K562 (cell line): ENCODE measurements around the gene WNT3. TPM values are rescaled to one million over a fixed set of nuclear protein-coding genes. Genes with fewer than 3 reads are reported as not detected.
A peak's percentile ranks its signal among the peaks of the same experiment; 100 is the strongest.

Experiments
- ATAC-seq: fragments of 200-7000 bp; cut with Tn5 transposase; 3 replicates; pipeline ENCODE4 v1.9.1; 2020; ENCODE audit warnings: moderate library complexity
- BruUV-seq: library from RNA; stranded (reverse); fragments of 400-500 nt; replicated peaks from 2 replicates; lab custom pipeline; 2021; lab: Mats Ljungman, UMichigan
- CTCF ChIA-PET: fragments of 300-600 bp; formaldehyde crosslinking; extraction: SDS; loops from one replicate; lab custom pipeline; 2021; ENCODE audit warnings: low intra/inter-chr PET ratio; lab: Yijun Ruan, JAX
- POLR2A ChIA-PET: fragments of 300-600, 350-650 bp; sonication (Branson Sonifier 250); formaldehyde crosslinking; extraction: SDS; loops from one replicate; lab custom pipeline; 2021; ENCODE audit warnings: antibody characterized with exemption, inconsistent platforms; lab: Yijun Ruan, JAX
- DNase-seq, 4 experiments: peaks; one replicate each; pipeline versions ENCODE4 v3.0.0 to v3.0.0-alpha.2; 2011 to 2018; ENCODE audit warnings: low spot score in 3 of 4, mixed read lengths in 3 of 4; ENCODE audit errors: extremely low read depth in 1 of 4
- FAIRE-seq: peaks from 2 replicates; lab custom pipeline; 2011; peaks lifted over from hg19 to GRCh38; lab: Jason Lieb, UNC
- H2AFZ ChIP-seq: 2 replicates; pipeline ENCODE4 v1.6.0; 2011; ENCODE audit warnings: low read depth, low read length, control low read depth, inconsistent platforms
- H3K27ac ChIP-seq: fragments of 200-600 bp; 3 replicates; pipeline ENCODE4 v1.8.0; 2011; ENCODE audit warnings: low read depth, mild to moderate bottlenecking, control low read depth, inconsistent platforms, low read length, moderate library complexity, mixed read lengths; ENCODE audit errors: extremely low read depth
- H3K27me3 ChIP-seq, 2 experiments: fragments of 300-600 bp in 1 of 2; 2 replicates in 1 of 2; 3 replicates in 1 of 2; pipeline versions ENCODE4 v1.6.0 to v1.8.0; 2011; ENCODE audit warnings: inconsistent platforms in 2 of 2, low read length in 2 of 2, mild to moderate bottlenecking in 1 of 2, mixed read lengths in 1 of 2, moderate library complexity in 1 of 2; ENCODE audit not compliant: control insufficient read depth in 2 of 2, insufficient read depth in 2 of 2
- H3K36me3 ChIP-seq: fragments of 300-600 bp; 3 replicates; pipeline ENCODE4 v1.8.0; 2011; ENCODE audit warnings: mild to moderate bottlenecking, low read length, inconsistent platforms; ENCODE audit not compliant: control insufficient read depth, insufficient read depth
- H3K4me1 ChIP-seq, 2 experiments: fragments of 200-600 bp in 1 of 2; replicated peaks in 1 of 2; 2 replicates in 1 of 2; 3 replicates in 1 of 2; pipeline versions ENCODE4 v1.5.1 to v1.8.0; 2011; ENCODE audit warnings: inconsistent platforms in 2 of 2, low read length in 2 of 2, mild to moderate bottlenecking in 1 of 2, mixed read lengths in 1 of 2, moderate library complexity in 1 of 2; ENCODE audit not compliant: control insufficient read depth in 2 of 2, insufficient read depth in 2 of 2
- H3K4me2 ChIP-seq: 2 replicates; pipeline ENCODE4 v1.6.1; 2011; ENCODE audit warnings: low read length, control low read depth, inconsistent platforms, mixed read lengths; ENCODE audit not compliant: insufficient read depth
- H3K4me3 ChIP-seq: fragments of 200-600 bp; sonication (generic), shearing (Covaris generic); 2 replicates; pipeline ENCODE4 v1.5.1; 2016; ENCODE audit warnings: control low read depth, inconsistent platforms
- H3K79me2 ChIP-seq: fragments of 200-600 bp; 3 replicates; pipeline ENCODE4 v1.8.0; 2011; ENCODE audit warnings: low read length, inconsistent platforms; ENCODE audit not compliant: control insufficient read depth, insufficient read depth
- H3K9ac ChIP-seq, 2 experiments: 2 replicates each; pipeline versions ENCODE4 v1.6.0 to v1.6.1; 2011; ENCODE audit warnings: low read depth in 2 of 2, low read length in 2 of 2, control low read depth in 1 of 2, inconsistent platforms in 1 of 2, mild to moderate bottlenecking in 1 of 2, mixed read lengths in 1 of 2; ENCODE audit not compliant: insufficient read depth in 1 of 2
- H3K9me1 ChIP-seq: one replicate; pipeline ENCODE4 v1.6.0; 2011; ENCODE audit warnings: inconsistent platforms, mild to moderate bottlenecking, low read length, moderate library complexity; ENCODE audit not compliant: control insufficient read depth, insufficient read depth
- H3K9me3 ChIP-seq: replicated peaks from 2 replicates; pipeline ENCODE4 v1.5.1; 2011; ENCODE audit warnings: low read depth, low read length, inconsistent platforms; ENCODE audit not compliant: control insufficient read depth, insufficient read depth
- H4K20me1 ChIP-seq: replicated peaks from 2 replicates; pipeline ENCODE4 v1.6.1; 2011; ENCODE audit warnings: low read length, inconsistent platforms, mixed read lengths; ENCODE audit not compliant: control insufficient read depth, insufficient read depth
- ATF1 ChIP-seq, 2 experiments: fragments of 450-650 bp in 1 of 2; IDR thresholded peaks; 2 replicates each; pipeline ENCODE4 v1.6.1; 2016; ENCODE audit warnings: missing compliant biosample characterization in 1 of 2, missing genetic modification characterization in 1 of 2
- CBFA2T3 ChIP-seq: fragments of 450-650 bp; IDR thresholded peaks from 2 replicates; pipeline ENCODE4 v1.6.1; 2017
- FOS ChIP-seq: IDR thresholded peaks from 3 replicates; pipeline ENCODE4 v1.6.1; 2011; ENCODE audit not compliant: insufficient read length; ENCODE audit errors: extremely low read depth
- MLX ChIP-seq, 2 experiments: fragments of 450-650 bp in 1 of 2; sonication (generic) in 1 of 2; formaldehyde crosslinking; conservative IDR thresholded peaks; 2 replicates each; pipeline versions ENCODE4 v1.4.0 to v1.8.1; 2020 to 2022; ENCODE audit warnings: mild to moderate bottlenecking in 1 of 2, missing genetic modification reagents in 1 of 2
- MTA3 ChIP-seq: fragments of 450-650 bp; formaldehyde crosslinking; IDR thresholded peaks from 2 replicates; pipeline ENCODE4 v1.6.1; 2017; ENCODE audit warnings: mild to moderate bottlenecking, borderline replicate concordance
- MYNN ChIP-seq, 2 experiments: sonication (generic); formaldehyde crosslinking in 1 of 2; IDR thresholded peaks; 2 replicates each; pipeline versions ENCODE4 v1.5.0 to v1.6.1; 2016 to 2020; ENCODE audit warnings: antibody characterized with exemption in 1 of 2, missing genetic modification reagents in 1 of 2
- NFYB ChIP-seq: IDR thresholded peaks from 2 replicates; pipeline ENCODE4 v1.6.1; 2011; ENCODE audit warnings: mild to moderate bottlenecking, moderate library complexity; ENCODE audit not compliant: insufficient read length; ENCODE audit errors: extremely low read depth
- PKNOX1 ChIP-seq: fragments of 450-650 bp; IDR thresholded peaks from 2 replicates; pipeline ENCODE4 v1.6.1; 2016
- POLR2B ChIP-seq: fragments of 450-650 bp; IDR thresholded peaks from 2 replicates; pipeline ENCODE4 v1.6.1; 2018; ENCODE audit warnings: low read depth; ENCODE audit not compliant: partially characterized antibody
- ZBTB40 ChIP-seq, 2 experiments: fragments of 450-650 bp in 1 of 2; sonication (generic) in 1 of 2; formaldehyde crosslinking in 1 of 2; IDR thresholded peaks; 2 replicates each; pipeline versions ENCODE4 v1.7.1 to v1.9.0; 2016 to 2022; ENCODE audit warnings: inconsistent platforms in 1 of 2, mild to moderate bottlenecking in 1 of 2, missing genetic modification reagents in 1 of 2
- WGBS: fragments of 100-300 bp; shearing (Covaris generic); methylation state at CpG from one replicate; pipeline ENCODE4 v1.1.6; 2016; ENCODE audit warnings: low coverage, mixed read lengths; ENCODE audit not compliant: insufficient coverage; ENCODE audit errors: missing lambda C conversion rate; 5-methylcytosine and 5-hydroxymethylcytosine counted together
- in situ Hi-C: fragments of 300-500 bp; cut with MboI; formaldehyde crosslinking; loops from 4 replicates; pipeline ENCODE4 v1.15.0; 2018; ENCODE audit warnings: inconsistent platforms, mixed read lengths
- intact Hi-C: fragments of 100-400 bp; cut with micrococcal nuclease; formaldehyde crosslinking; loops from 2 replicates; pipeline ENCODE4 v1.14.2; 2022
- polyA plus RNA-seq, 8 experiments: library from polyadenylated mRNA; depleted of rRNA in 4 of 8; stranded (reverse) in 5 of 8; unstranded in 3 of 8; fragments of >200 nt; fragmentation: Nextera tagmentation in 2 of 8; fragmentation: Illumina TruSeq in 1 of 8; extraction: Ambion mirVana in 2 of 8; extraction: Trizol in 1 of 8; gene quantifications; 2 replicates each; pipeline versions ENCODE4 v1.2.1 to v1.2.3, GENCODE V29; 2011 to 2014; ENCODE audit warnings: inconsistent platforms in 1 of 8, missing spikeins in 1 of 8
- total RNA-seq, 7 experiments: library from RNA; depleted of rRNA in 6 of 7; stranded (reverse); fragments of >200 nt in 6 of 7; fragmentation: Illumina TruSeq in 2 of 7; extraction: Trizol in 2 of 7; gene quantifications; 2 replicates each; pipeline versions ENCODE4 v1.2.1 to v1.2.3, GENCODE V29; 2011 to 2021; ENCODE audit warnings: low replicate concordance in 1 of 7

WNT3 gene
- total and polyA plus RNA-seq, 9 of the 15 experiments (the other 6 are each of a cell fraction or from before 2014, with no cell fraction given), result 1.5 to 6.1 (median 3.3) TPM

GRCh38 chr17:46809110-46809571, 9.4 kb downstream of the WNT3 start:
- CTCF ChIA-PET, result interaction anchor here (0.6 kb wide), 1 partner anchor 703 kb away, joined by 3 read pairs; no protein-coding TSS in a partner anchor
- BruUV-seq, result no TSS peak
- H3K27me3 ChIP-seq, result no peaks in the 10 kb centered on the region
- H3K27ac ChIP-seq, result peak overlapping the region; percentile 39; the same call in 1 of the 3 replicates
- no peaks in the 10 kb centered on the region for H3K9me1 ChIP-seq
- no peaks in the 10 kb centered on the region for H4K20me1 ChIP-seq
- no peaks in the 10 kb centered on the region for H3K79me2 ChIP-seq
- in situ Hi-C loops (loop anchor here (25.0 kb wide), 1 partner anchor 1222 kb away; no protein-coding TSS in a partner anchor), intact Hi-C loops (no loop called here)
- peak; percentile 92 for FAIRE-seq
- WGBS, result 14% methylated on average over 8 of the region's 8 CpGs
- H3K36me3 ChIP-seq, result no peaks in the 10 kb centered on the region
- peak overlapping the region; percentile 48 to 83 for H3K9ac ChIP-seq
- POLR2A ChIA-PET, result interaction anchor here (0.6 to 1.4 kb wide), 5 partner anchors 12 to 64 kb away, joined by 3 to 5 read pairs (median 3); no protein-coding TSS in a partner anchor
- H3K4me1 ChIP-seq, result peaks cover 25 to 36% of the 10 kb centered on the region in 2 experiments
- H3K4me2 ChIP-seq, result peak overlapping the region; percentile 47; the same call in 1 of the 2 replicates
- no peaks in the 10 kb centered on the region for H3K9me3 ChIP-seq
- no peak overlapping the region for H3K4me3 ChIP-seq
- H2AFZ ChIP-seq, result peak overlapping the region; percentile 82
- DNase-seq, result peak; percentile 90 to 95 (median 90)
- ATAC-seq, result peak; percentile 94
- peak; percentile 88 for TF ChIP-seq NFYB
- peak; percentile 21; the same call in 1 of the 2 replicates for TF ChIP-seq MYNN (IDR thresholded peaks at IDR 0.05)
- TF ChIP-seq MYNN (CRISPR knock-in tag; IDR thresholded peaks at IDR 0.05), result no peak
- no peak for TF ChIP-seq MLX (CRISPR knock-in tag; conservative IDR thresholded peaks at IDR 0.05)
- no peak for TF ChIP-seq ATF1 (CRISPR knock-in tag; IDR thresholded peaks at IDR 0.05)
- TF ChIP-seq ATF1 (tag; IDR thresholded peaks at IDR 0.05), result 0 out of 2 replicates have a peak, but pooled peaks have one; percentile 25
- peak; percentile 75; the same call in 1 of the 2 replicates for TF ChIP-seq MTA3
- TF ChIP-seq PKNOX1, result peak; percentile 96
- peak; percentile 12 for TF ChIP-seq FOS
- peak; percentile 73 for TF ChIP-seq CBFA2T3
- no peak for TF ChIP-seq POLR2B
- no peak for TF ChIP-seq ZBTB40 (IDR thresholded peaks at IDR 0.05)
- no peak for TF ChIP-seq ZBTB40 (CRISPR knock-in tag; IDR thresholded peaks at IDR 0.05)
